ENCODE measurements around the gene MEX3A. TPM values are rescaled to one million over a fixed set of nuclear protein-coding genes. Genes with fewer than 3 reads are reported as not detected.
A peak's percentile ranks its signal among the peaks of the same experiment; 100 is the strongest.

MEX3A gene
- total and polyA plus RNA-seq, 2 donors (not counting 3 experiments of a cell fraction or from before 2014, with no cell fraction given) = 20.2 to 23.6 TPM

DNA sequence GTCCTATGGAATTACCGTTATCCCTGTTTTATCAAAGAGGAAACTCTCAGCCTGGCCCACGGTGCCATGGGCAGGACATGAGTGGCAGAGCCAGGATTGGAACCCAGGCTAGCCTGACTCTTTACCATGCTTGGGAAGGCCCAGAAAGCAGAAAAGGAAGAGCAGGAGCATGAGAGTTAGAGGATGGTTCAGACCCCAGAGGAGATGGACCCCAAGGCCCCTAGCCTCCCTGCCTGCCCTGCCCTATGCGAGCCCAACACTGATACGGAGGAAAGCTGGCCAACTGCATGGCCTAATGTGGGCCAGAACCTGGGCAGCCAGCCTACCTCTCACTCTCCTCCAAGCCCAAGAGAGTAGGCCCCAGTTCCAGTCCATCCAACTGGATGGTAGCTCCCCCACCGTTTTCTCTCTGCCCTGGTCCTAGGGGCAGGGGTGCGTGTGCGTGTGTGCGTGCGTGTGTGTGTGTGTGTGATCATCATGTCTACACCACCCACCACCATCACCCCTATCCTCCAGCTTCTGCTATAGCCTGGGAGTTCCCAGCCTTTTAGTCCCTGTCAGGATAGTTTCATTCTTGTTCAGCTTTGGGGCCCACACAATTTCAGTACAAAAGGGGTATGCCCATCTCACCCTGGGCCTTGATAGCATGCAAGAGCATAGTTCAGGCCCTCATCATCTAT, 15.4 kb upstream of the MEX3A start:
- intact Hi-C loops (cut with micrococcal nuclease) (loop anchor here (1.0 to 2.0 kb wide), 4 partner anchors 9 to 29 kb away; partner anchors contain the start of gene LMNA), dilution Hi-C loops (cut with MboI; ENCODE audit: extremely low pct_ligation_motif_present, low sequenced_read_pairs) (no loop called here)
- Histone ChIP-seq H3K9me1 (replicated peaks; ENCODE audit: control insufficient read depth, extremely low read depth, insufficient read depth, low read length) (no peaks in the 10 kb centered on the region), H3K9ac (replicated peaks; ENCODE audit: extremely low read depth, insufficient read depth, low read length) (peak overlapping the region; percentile 79), H3K27ac (ENCODE audit: insufficient read depth, low read depth, low read length) (peak overlapping the region; percentile 92), H3K79me2 (ENCODE audit: control insufficient read depth, insufficient read depth, low read length) (no peaks in the 10 kb centered on the region), H2AFZ (ENCODE audit: low read depth, low read length) (no peak overlapping the region), H3K4me1 (ENCODE audit: control insufficient read depth, extremely low read depth, insufficient read depth, low read length) (peaks cover 44% of the 10 kb centered on the region), H3K4me3 (replicated peaks in 1 of 3; ENCODE audit: insufficient read depth in 1 of 3, low read depth in 1 of 3, low read length in 3 of 3) (no peak overlapping the region), H3K36me3 (ENCODE audit: control insufficient read depth in 2 of 2, extremely low read depth in 1 of 2, insufficient read depth in 2 of 2, low read length in 2 of 2) (peaks cover 0 to 3% of the 10 kb centered on the region in 2 experiments), H3K27me3 (ENCODE audit: control insufficient read depth in 2 of 2, insufficient read depth in 2 of 2, low read length in 2 of 2) (no peaks in the 10 kb centered on the region), H4K20me1 (replicated peaks; ENCODE audit: control insufficient read depth, extremely low read depth, insufficient read depth, low read length) (no peaks in the 10 kb centered on the region), H3K9me3 (replicated peaks; ENCODE audit: control insufficient read depth, insufficient read depth, low read length) (no peaks in the 10 kb centered on the region), H3K4me2 (ENCODE audit: insufficient read depth, low read length) (peak overlapping the region; percentile 26)
- POLR2A ChIA-PET = interaction anchor here (0.8 to 1.1 kb wide), 4 partner anchors 9 to 32 kb away, joined by 3 to 8 read pairs (median 4); no protein-coding TSS in a partner anchor
- TSS peak; percentile 8 for BruUV-seq (replicated peaks)
- DNase-seq (ENCODE audit: low read depth, low spot score) = no peak
- FAIRE-seq = no peak
- no peak for TF ChIP-seq EZH2 (IDR thresholded peaks at IDR 0.05; ENCODE audit: borderline replicate concordance, low read depth, low read length, severe bottlenecking)
- TF ChIP-seq, protein P1, sequence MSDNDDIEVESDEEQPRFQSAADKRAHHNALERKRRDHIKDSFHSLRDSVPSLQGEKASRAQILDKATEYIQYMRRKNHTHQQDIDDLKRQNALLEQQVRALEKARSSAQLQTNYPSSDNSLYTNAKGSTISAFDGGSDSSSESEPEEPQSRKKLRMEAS (IDR thresholded peaks at IDR 0.05; ENCODE audit: insufficient read depth, insufficient read length) = no peak
- no peak for TF ChIP-seq GATA2 (IDR thresholded peaks at IDR 0.05; ENCODE audit: insufficient read depth, insufficient read length, low read depth, low read length)
- TF ChIP-seq POLR2A (IDR thresholded peaks at IDR 0.05; ENCODE audit: low read depth, low read length) = no peak
- TF ChIP-seq POLR2AphosphoS5 (IDR thresholded peaks at IDR 0.05; ENCODE audit: insufficient read depth, low read depth, low read length) = no peak
- TF ChIP-seq, protein P2, sequence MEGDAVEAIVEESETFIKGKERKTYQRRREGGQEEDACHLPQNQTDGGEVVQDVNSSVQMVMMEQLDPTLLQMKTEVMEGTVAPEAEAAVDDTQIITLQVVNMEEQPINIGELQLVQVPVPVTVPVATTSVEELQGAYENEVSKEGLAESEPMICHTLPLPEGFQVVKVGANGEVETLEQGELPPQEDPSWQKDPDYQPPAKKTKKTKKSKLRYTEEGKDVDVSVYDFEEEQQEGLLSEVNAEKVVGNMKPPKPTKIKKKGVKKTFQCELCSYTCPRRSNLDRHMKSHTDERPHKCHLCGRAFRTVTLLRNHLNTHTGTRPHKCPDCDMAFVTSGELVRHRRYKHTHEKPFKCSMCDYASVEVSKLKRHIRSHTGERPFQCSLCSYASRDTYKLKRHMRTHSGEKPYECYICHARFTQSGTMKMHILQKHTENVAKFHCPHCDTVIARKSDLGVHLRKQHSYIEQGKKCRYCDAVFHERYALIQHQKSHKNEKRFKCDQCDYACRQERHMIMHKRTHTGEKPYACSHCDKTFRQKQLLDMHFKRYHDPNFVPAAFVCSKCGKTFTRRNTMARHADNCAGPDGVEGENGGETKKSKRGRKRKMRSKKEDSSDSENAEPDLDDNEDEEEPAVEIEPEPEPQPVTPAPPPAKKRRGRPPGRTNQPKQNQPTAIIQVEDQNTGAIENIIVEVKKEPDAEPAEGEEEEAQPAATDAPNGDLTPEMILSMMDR (IDR thresholded peaks at IDR 0.05; ENCODE audit: extremely low read depth in 1 of 2, insufficient read depth in 1 of 2, low read depth in 1 of 2, low read length in 2 of 2) = no peak
- TF ChIP-seq FOS (IDR thresholded peaks at IDR 0.05; ENCODE audit: borderline replicate concordance, insufficient read depth, low read length) = no peak
- no peak for TF ChIP-seq MYC (IDR thresholded peaks at IDR 0.05; ENCODE audit: low read depth, low read length)
- TF ChIP-seq JUN (IDR thresholded peaks at IDR 0.05; ENCODE audit: borderline replicate concordance, insufficient read depth, insufficient read length, low read depth) = no peak
- CTCF ChIA-PET = interaction anchor here (0.7 to 21.0 kb wide), 14 partner anchors 10 to 222 kb away, joined by 3 to 627 read pairs (median 6); partner anchors contain the start of genes LMNA and MEX3A

Measured in endothelial cell of umbilical vein (primary cell).